ENCODE data around the gene TTC39C. TPM values are rescaled to one million over a fixed set of nuclear protein-coding genes. Genes with fewer than 3 reads are reported as not detected.

TTC39C gene
- total and polyA plus RNA-seq, 2 experiments from 2014 or later, result 23.9 to 41.6 TPM

DNA sequence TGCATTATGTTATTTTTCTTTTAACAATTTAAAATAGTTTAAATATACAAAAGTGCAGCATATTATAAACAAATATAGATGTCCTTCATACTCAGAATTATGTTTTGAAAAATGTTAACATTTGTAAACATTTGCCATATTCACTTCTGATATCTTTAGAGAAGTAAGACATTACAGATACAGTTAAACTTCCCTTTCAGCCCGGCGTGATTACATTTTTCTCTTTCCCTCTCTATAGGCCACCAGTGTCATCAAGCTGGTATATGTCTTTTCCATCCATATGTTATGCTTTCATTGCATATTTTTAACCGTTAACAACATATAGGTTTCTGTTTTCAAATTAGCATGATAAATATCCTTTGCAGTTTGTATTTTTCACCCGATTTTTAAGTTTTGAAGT is 27.1 kb downstream of the TTC39C start:
- Histone ChIP-seq H3K27ac (no peak overlapping the region), H3K27me3 (no peaks in the 10 kb centered on the region), H3K79me2 (peaks cover 38% of the 10 kb centered on the region), H3K4me1 (ENCODE audit: insufficient read depth) (no peaks in the 10 kb centered on the region), H3K9me3 (ENCODE audit: low read depth) (no peaks in the 10 kb centered on the region), H2AFZ (no peak overlapping the region), H3K9me2 (replicated peaks; ENCODE audit: insufficient read depth) (no peaks in the 10 kb centered on the region), H3K4me3 (no peak overlapping the region), H3K36me3 (replicated peaks; ENCODE audit: insufficient read depth, low read depth) (no peaks in the 10 kb centered on the region), H3K4me2 (no peak overlapping the region), H4K20me1 (ENCODE audit: insufficient read depth, poor library complexity, severe bottlenecking) (no peaks in the 10 kb centered on the region)
- WGBS (ENCODE audit: low lambda C conversion rate, missing lambda C conversion rate), result 97% methylated on average over 4 of the region's 4 CpGs
- TF ChIP-seq EZH2phosphoT487 (IDR thresholded peaks at IDR 0.05; ENCODE audit: low read depth, severe bottlenecking, unreplicated experiment) (no peak), EZH2 (IDR thresholded peaks at IDR 0.05; ENCODE audit: borderline replicate concordance) (no peak)
- TF ChIP-seq, protein P1, sequence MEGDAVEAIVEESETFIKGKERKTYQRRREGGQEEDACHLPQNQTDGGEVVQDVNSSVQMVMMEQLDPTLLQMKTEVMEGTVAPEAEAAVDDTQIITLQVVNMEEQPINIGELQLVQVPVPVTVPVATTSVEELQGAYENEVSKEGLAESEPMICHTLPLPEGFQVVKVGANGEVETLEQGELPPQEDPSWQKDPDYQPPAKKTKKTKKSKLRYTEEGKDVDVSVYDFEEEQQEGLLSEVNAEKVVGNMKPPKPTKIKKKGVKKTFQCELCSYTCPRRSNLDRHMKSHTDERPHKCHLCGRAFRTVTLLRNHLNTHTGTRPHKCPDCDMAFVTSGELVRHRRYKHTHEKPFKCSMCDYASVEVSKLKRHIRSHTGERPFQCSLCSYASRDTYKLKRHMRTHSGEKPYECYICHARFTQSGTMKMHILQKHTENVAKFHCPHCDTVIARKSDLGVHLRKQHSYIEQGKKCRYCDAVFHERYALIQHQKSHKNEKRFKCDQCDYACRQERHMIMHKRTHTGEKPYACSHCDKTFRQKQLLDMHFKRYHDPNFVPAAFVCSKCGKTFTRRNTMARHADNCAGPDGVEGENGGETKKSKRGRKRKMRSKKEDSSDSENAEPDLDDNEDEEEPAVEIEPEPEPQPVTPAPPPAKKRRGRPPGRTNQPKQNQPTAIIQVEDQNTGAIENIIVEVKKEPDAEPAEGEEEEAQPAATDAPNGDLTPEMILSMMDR (IDR thresholded peaks at IDR 0.05; ENCODE audit: poor library complexity), result no peak
- no peak for DNase-seq (ENCODE audit: low spot score)

DNA sequence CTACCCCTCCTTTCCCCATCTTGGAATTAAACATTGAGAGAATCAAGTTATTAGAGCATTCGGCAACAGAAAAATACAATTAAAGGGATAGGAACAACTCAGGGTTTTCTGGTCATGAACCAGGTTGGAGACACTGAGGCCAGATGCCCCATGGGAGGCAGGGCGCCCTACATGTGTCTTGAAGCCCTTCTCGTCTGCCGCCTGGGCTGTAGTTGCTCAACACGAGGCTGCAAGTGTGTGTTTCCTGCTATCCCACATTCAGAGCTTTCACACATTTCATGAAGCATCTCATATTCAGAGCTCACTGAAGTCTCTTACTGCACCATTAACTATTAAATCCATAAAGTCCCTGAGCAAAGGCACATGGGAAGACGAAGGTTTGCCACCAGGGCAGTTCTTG is 28.8 kb downstream of the TTC39C start:
- no peak for DNase-seq (ENCODE audit: low spot score)
- Histone ChIP-seq H3K27ac (no peak overlapping the region), H2AFZ (no peak overlapping the region), H3K27me3 (no peaks in the 10 kb centered on the region), H3K79me2 (peaks cover 26% of the 10 kb centered on the region), H3K4me2 (no peak overlapping the region), H3K36me3 (replicated peaks; ENCODE audit: insufficient read depth, low read depth) (no peaks in the 10 kb centered on the region), H4K20me1 (ENCODE audit: insufficient read depth, poor library complexity, severe bottlenecking) (no peaks in the 10 kb centered on the region), H3K4me1 (ENCODE audit: insufficient read depth) (no peaks in the 10 kb centered on the region), H3K9me2 (replicated peaks; ENCODE audit: insufficient read depth) (no peaks in the 10 kb centered on the region), H3K4me3 (no peak overlapping the region), H3K9me3 (ENCODE audit: low read depth) (no peaks in the 10 kb centered on the region)
- 95% methylated on average over 6 of the region's 6 CpGs for WGBS (ENCODE audit: low lambda C conversion rate, missing lambda C conversion rate)
- TF ChIP-seq EZH2phosphoT487 (IDR thresholded peaks at IDR 0.05; ENCODE audit: low read depth, severe bottlenecking, unreplicated experiment) (no peak), EZH2 (IDR thresholded peaks at IDR 0.05; ENCODE audit: borderline replicate concordance) (no peak)
- TF ChIP-seq, protein P1 (IDR thresholded peaks at IDR 0.05; ENCODE audit: poor library complexity), result no peak

GRCh38 chr18:24048261-24048660 is 33.7 kb downstream of the TTC39C start:
- Histone ChIP-seq H3K27ac (no peak overlapping the region), H4K20me1 (ENCODE audit: insufficient read depth, poor library complexity, severe bottlenecking) (no peaks in the 10 kb centered on the region), H3K4me2 (no peak overlapping the region), H3K36me3 (replicated peaks; ENCODE audit: insufficient read depth, low read depth) (no peaks in the 10 kb centered on the region), H3K4me3 (no peak overlapping the region), H3K9me2 (replicated peaks; ENCODE audit: insufficient read depth) (no peaks in the 10 kb centered on the region), H3K9me3 (ENCODE audit: low read depth) (no peaks in the 10 kb centered on the region), H2AFZ (no peak overlapping the region), H3K27me3 (no peaks in the 10 kb centered on the region), H3K79me2 (peaks cover 6% of the 10 kb centered on the region), H3K4me1 (ENCODE audit: insufficient read depth) (peaks cover 12% of the 10 kb centered on the region)
- TF ChIP-seq EZH2phosphoT487 (IDR thresholded peaks at IDR 0.05; ENCODE audit: low read depth, severe bottlenecking, unreplicated experiment), result no peak
- TF ChIP-seq, protein P1 (IDR thresholded peaks at IDR 0.05; ENCODE audit: poor library complexity), result no peak
- TF ChIP-seq EZH2 (IDR thresholded peaks at IDR 0.05; ENCODE audit: borderline replicate concordance), result no peak
- WGBS (ENCODE audit: low lambda C conversion rate, missing lambda C conversion rate), result 96% methylated on average over 1 of the region's 1 CpG
- DNase-seq (ENCODE audit: low spot score), result no peak

DNA sequence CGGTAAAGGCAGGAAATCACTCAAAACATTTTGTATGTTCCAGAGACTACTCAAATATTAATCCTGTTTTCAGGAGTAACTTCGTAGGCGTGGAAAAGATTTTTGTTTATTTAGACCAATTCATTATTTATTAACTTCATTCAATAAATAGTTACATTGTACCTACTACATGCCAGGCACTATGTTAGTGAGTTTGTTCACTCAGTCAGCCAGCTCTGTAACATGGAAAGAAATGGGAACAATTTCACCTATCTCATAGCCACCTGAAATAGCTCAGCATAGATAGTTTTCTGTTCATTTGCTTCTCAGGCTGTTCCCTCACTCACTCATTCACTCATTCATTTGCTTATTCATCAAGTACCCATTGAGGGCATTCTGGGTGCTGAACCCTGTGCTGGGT is 34.6 kb downstream of the TTC39C start:
- WGBS (ENCODE audit: low lambda C conversion rate, missing lambda C conversion rate), result 81% methylated on average over 3 of the region's 3 CpGs
- no peaks in the 10 kb centered on the region for H3K36me3 ChIP-seq (replicated peaks; ENCODE audit: insufficient read depth, low read depth)
- H2AFZ ChIP-seq, result no peak overlapping the region
- TF ChIP-seq, protein P1 (IDR thresholded peaks at IDR 0.05; ENCODE audit: poor library complexity), result no peak
- TF ChIP-seq EZH2 (IDR thresholded peaks at IDR 0.05; ENCODE audit: borderline replicate concordance) (no peak), EZH2phosphoT487 (IDR thresholded peaks at IDR 0.05; ENCODE audit: low read depth, severe bottlenecking, unreplicated experiment) (no peak)
- H3K79me2 ChIP-seq, result peaks cover 10% of the 10 kb centered on the region
- H3K9me3 ChIP-seq (ENCODE audit: low read depth), result no peaks in the 10 kb centered on the region
- no peaks in the 10 kb centered on the region for H3K9me2 ChIP-seq (replicated peaks; ENCODE audit: insufficient read depth)
- no peaks in the 10 kb centered on the region for H4K20me1 ChIP-seq (ENCODE audit: insufficient read depth, poor library complexity, severe bottlenecking)
- H3K27me3 ChIP-seq, result no peaks in the 10 kb centered on the region
- H3K4me3 ChIP-seq, result no peak overlapping the region
- no peak overlapping the region for H3K4me2 ChIP-seq
- H3K4me1 ChIP-seq (ENCODE audit: insufficient read depth), result peaks cover 12% of the 10 kb centered on the region
- no peak for DNase-seq (ENCODE audit: low spot score)
- no peak overlapping the region for H3K27ac ChIP-seq
